GM13976 (cell line): Measurements from ENCODE around the gene PRKAR1B.

Experiments used
- DNase-seq: peaks from one replicate; pipeline ENCODE4 v3.0.0; 2012; ENCODE audit warnings: low spot score
- CTCF ChIP-seq: IDR thresholded peaks from 2 replicates; pipeline ENCODE4 v1.5.1; 2012; ENCODE audit warnings: borderline replicate concordance, mild to moderate bottlenecking; ENCODE audit not compliant: insufficient read depth; ENCODE audit errors: extremely low read depth, missing control alignments, control extremely low read depth
- in situ Hi-C: fragments of 300-500 bp; cut with MboI; formaldehyde crosslinking; loops from one replicate; pipeline ENCODE4 v1.12.0; 2022; ENCODE audit warnings: low sequenced_read_pairs, mixed read lengths, inconsistent platforms; ENCODE audit not compliant: unreplicated experiment

PRKAR1B gene

GRCh38 chr7:728602-729001 lies 1.5 kb upstream of the PRKAR1B start:
- TF ChIP-seq CTCF, result no peak
- in situ Hi-C loops, result no loop called here
- no peak for DNase-seq

- no peak for TF ChIP-seq CTCF
- in situ Hi-C loops, result no loop called here
- no peak for DNase-seq
These were observed 852 bp upstream of the PRKAR1B start for GRCh38 chr7:727806-728460.

GRCh38 chr7:726854-727103 lies 302 bp downstream of the PRKAR1B start:
- TF ChIP-seq CTCF, result no peak
- DNase-seq, result no peak
- in situ Hi-C loops, result no loop called here

GRCh38 chr7:726084-726853 lies 812 bp downstream of the PRKAR1B start, which contains the start of gene DNAAF5:
DNAAF5 (plus strand) TSS chr7:726699; CDS start chr7:726721, 22 bp downstream.
- in situ Hi-C loops, result no loop called here
- DNase-seq, result peak; percentile 97

GRCh38 chr7:725223-726005 lies 1.7 kb downstream of the PRKAR1B start:
- no peak for TF ChIP-seq CTCF
- in situ Hi-C loops, result no loop called here
- no peak for DNase-seq

More at GRCh38 chr7:726084-726853, 812 bp downstream of the PRKAR1B start, which contains the start of gene DNAAF5:
- no peak for TF ChIP-seq CTCF

- DNase-seq, result no peak
- in situ Hi-C loops, result no loop called here
- TF ChIP-seq CTCF, result no peak
These were observed 2.8 kb downstream of the PRKAR1B start for GRCh38 chr7:724298-724697.
